Measurements from ENCODE around the gene RGS2.

Gene RGS2

GRCh38 chr1:192808518-192809306 is at the start of gene RGS2:
TSS of gene RGS2 (plus strand) at chr1:192809039. CDS start at chr1:192809072, 33 bp downstream.
- H3K4me3 ChIP-seq (ENCODE audit: low read depth, low read length) = peak within 1 kb of the TSS; percentile 95
- TF ChIP-seq CTCF (IDR thresholded peaks at IDR 0.05; ENCODE audit: low read depth, low read length) = no peak

- no peak for TF ChIP-seq CTCF (IDR thresholded peaks at IDR 0.05; ENCODE audit: low read depth, low read length)
- H3K4me3 ChIP-seq (ENCODE audit: low read depth, low read length) = no peak overlapping the region
Observed at GRCh38 chr1:192759104-192759503, 49.7 kb upstream of the RGS2 start.

- TF ChIP-seq CTCF (IDR thresholded peaks at IDR 0.05; ENCODE audit: low read depth, low read length) = no peak
- H3K4me3 ChIP-seq (ENCODE audit: low read depth, low read length) = no peak overlapping the region
Observed at GRCh38 chr1:192762265-192762664, 46.6 kb upstream of the RGS2 start.

- no peak for TF ChIP-seq CTCF (IDR thresholded peaks at IDR 0.05; ENCODE audit: low read depth, low read length)
- H3K4me3 ChIP-seq (ENCODE audit: low read depth, low read length) = no peak overlapping the region
Observed at GRCh38 chr1:192763243-192763642, 45.6 kb upstream of the RGS2 start.

GRCh38 chr1:192763756-192764155 is 45.1 kb upstream of the RGS2 start:
- no peak overlapping the region for H3K4me3 ChIP-seq (ENCODE audit: low read depth, low read length)
- no peak for TF ChIP-seq CTCF (IDR thresholded peaks at IDR 0.05; ENCODE audit: low read depth, low read length)

DNA sequence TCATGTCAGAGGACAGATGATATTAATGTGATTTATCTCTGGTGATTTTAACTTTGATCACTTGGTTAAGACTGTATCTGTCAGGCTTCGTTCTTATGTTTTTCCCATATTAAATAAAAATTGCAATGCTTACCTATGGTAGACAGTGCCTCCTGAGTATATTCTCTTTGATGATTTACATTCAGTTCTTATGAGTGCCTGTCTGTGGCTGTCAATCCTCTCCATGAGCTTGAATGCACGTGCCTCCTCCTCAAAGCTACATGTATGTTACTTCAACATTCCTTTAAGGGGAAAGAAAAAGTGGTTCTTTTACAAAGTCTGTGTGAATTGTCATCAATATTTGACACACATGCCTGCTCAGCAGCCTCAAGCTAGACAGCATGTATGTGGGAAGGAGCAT is 44.2 kb upstream of the RGS2 start:
- no peak overlapping the region for H3K4me3 ChIP-seq (ENCODE audit: low read depth, low read length)
- TF ChIP-seq CTCF (IDR thresholded peaks at IDR 0.05; ENCODE audit: low read depth, low read length) = no peak

DNA sequence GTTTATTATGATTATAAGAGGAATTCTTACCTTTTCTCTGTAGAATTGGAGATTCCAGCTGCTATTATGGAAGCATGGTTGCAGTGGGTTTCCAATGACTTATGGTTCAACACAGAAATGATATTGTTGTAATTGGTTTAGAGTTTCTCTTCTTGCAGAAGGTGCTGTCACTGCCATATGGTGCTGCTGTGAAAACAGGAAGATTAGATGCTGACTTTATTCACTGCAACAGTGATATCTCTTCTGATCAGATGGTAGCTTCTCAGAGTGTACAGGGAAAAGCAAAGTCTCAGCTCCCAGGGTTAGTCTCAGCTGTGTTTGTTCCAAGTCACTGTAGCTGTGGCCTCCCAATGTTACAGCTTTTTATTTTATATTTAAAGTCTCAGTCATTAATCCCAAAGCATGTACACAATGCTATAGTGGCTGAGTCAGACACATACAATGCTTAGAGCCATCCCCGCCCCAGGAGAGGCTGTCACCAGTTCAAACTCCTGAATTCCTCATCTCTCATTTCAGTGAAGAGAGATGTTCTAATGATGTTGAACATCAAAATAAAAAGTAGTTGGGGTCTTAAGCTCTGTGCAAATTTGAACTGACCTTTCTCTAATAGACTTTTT is 42.7 kb upstream of the RGS2 start:
- H3K4me3 ChIP-seq (ENCODE audit: low read depth, low read length) = no peak overlapping the region
- TF ChIP-seq CTCF (IDR thresholded peaks at IDR 0.05; ENCODE audit: low read depth, low read length) = no peak
